MG63 (cell line): ENCODE results near the gene GTPBP3. TPM values are rescaled to one million over a fixed set of nuclear protein-coding genes. Genes with fewer than 3 reads are reported as not detected.

Experiments
- DNase-seq: peaks from one replicate; pipeline ENCODE4 v3.0.0-alpha.2; 2020
- H3K27me3 ChIP-seq: fragments of 250-450 bp; sonication (Bioruptor Pico); 2 replicates; pipeline ENCODE4 v1.5.1; 2020; ENCODE audit warnings: mild to moderate bottlenecking, moderate library complexity
- H3K36me3 ChIP-seq: fragments of 250-450 bp; sonication (Bioruptor Pico); 2 replicates; pipeline ENCODE4 v1.5.1; 2020; ENCODE audit warnings: mild to moderate bottlenecking, moderate library complexity
- H3K4me3 ChIP-seq: fragments of 250-450 bp; sonication (Bioruptor Pico); 2 replicates; pipeline ENCODE4 v1.5.1; 2020; ENCODE audit warnings: mild to moderate bottlenecking, moderate library complexity
- H3K9me3 ChIP-seq: fragments of 250-450 bp; sonication (Bioruptor Pico); 2 replicates; pipeline ENCODE4 v1.5.1; 2020; ENCODE audit warnings: mild to moderate bottlenecking, moderate library complexity
- total RNA-seq: library from RNA; depleted of rRNA; stranded (reverse); fragments of >200 nt; shearing (Covaris generic); gene quantifications from 2 replicates; pipeline ENCODE4 v1.2.3, GENCODE V29; 2014; ENCODE audit warnings: low replicate concordance

GTPBP3 gene
- total RNA-seq, 1 experiment from 2014 or later: 25.7 TPM

- no peak overlapping the region for H3K4me3 ChIP-seq
- peaks cover 17% of the 10 kb centered on the region for H3K36me3 ChIP-seq
- H3K9me3 ChIP-seq: no peaks in the 10 kb centered on the region
- DNase-seq: no peak
- no peaks in the 10 kb centered on the region for H3K27me3 ChIP-seq
These were observed 13.9 kb upstream of the GTPBP3 start for GRCh38 chr19:17323300-17323963.

GRCh38 chr19:17323964-17324332, 13.4 kb upstream of the GTPBP3 start:
- no peak for DNase-seq
- H3K27me3 ChIP-seq: no peaks in the 10 kb centered on the region

DNA sequence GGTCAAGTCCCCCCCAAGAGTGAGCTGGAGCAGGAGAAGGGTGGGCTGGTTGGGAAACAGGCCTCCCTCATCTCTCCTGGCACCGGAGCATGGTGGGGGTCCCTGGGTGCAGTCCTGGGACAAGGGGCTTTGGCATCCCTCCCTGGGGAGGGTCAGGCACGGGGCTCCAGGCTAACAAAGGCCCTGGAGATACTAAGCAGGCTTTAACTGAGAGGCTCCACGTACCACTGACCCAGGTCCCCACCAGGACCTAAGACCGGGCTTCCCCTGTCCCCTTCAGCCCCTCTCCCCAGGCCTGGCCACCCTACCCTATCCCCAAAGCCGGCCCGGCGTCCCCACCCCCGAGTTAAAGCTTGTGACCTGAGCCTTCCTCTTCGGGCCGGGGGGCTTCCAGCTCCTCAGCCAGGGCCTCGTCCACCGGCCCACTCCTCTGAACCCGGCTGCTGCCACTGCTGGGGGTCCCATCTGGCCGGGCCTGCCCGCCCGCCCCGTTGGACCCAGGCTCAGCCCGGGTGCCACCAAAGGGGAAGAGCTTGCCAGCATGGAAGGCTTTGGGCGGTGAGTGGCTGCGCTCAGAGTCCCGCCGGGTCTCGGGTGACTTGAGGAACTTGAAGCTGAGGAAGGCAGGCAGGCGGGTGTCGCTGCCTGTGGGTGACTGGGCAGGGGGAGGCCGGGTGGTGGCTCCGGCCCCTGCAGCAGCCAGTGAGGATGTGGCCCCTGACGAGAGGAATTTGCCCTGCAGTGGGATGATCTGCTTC, 12.8 kb upstream of the GTPBP3 start:
- Histone ChIP-seq H3K27me3 (no peaks in the 10 kb centered on the region), H3K36me3 (peaks cover 17% of the 10 kb centered on the region), H3K4me3 (no peak overlapping the region), H3K9me3 (no peaks in the 10 kb centered on the region)
- no peak for DNase-seq

More at GRCh38 chr19:17323964-17324332, 13.4 kb upstream of the GTPBP3 start:
- no peak overlapping the region for H3K4me3 ChIP-seq
- H3K36me3 ChIP-seq: peaks cover 17% of the 10 kb centered on the region
- no peaks in the 10 kb centered on the region for H3K9me3 ChIP-seq

GRCh38 chr19:17325133-17325532, 12.2 kb upstream of the GTPBP3 start:
- no peaks in the 10 kb centered on the region for H3K27me3 ChIP-seq
- H3K9me3 ChIP-seq: no peaks in the 10 kb centered on the region
- no peak for DNase-seq
- H3K36me3 ChIP-seq: peaks cover 13% of the 10 kb centered on the region
- H3K4me3 ChIP-seq: no peak overlapping the region

- peak; percentile 39 for DNase-seq
- no peaks in the 10 kb centered on the region for H3K27me3 ChIP-seq
- H3K4me3 ChIP-seq: no peak overlapping the region
- H3K9me3 ChIP-seq: no peaks in the 10 kb centered on the region
- peaks cover 6% of the 10 kb centered on the region for H3K36me3 ChIP-seq
These were observed 11.3 kb upstream of the GTPBP3 start for GRCh38 chr19:17325881-17326594.

DNA sequence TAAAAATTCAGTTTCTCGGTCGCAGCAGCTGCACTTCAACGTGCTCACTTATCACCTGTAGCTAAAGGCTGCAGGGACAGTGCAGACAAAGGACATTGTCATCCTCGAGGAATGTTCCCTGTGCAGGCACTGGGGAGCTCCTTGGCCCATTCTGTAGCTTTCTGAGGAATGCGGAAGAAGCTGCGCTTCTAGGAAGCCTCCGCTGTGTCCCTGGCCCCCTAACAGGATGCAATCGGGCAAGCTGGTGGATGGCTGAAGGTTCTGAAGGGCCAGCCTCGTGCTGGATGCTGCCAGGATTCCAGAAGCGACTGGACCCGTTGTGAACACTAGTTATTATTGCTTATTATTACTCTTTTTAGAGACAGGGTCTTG, 10.8 kb upstream of the GTPBP3 start:
- Histone ChIP-seq H3K36me3 (peaks cover 2% of the 10 kb centered on the region), H3K27me3 (no peaks in the 10 kb centered on the region), H3K4me3 (no peak overlapping the region), H3K9me3 (no peaks in the 10 kb centered on the region)
- no peak for DNase-seq

GRCh38 chr19:17327068-17327653, 10.2 kb upstream of the GTPBP3 start:
- Histone ChIP-seq H3K9me3 (no peaks in the 10 kb centered on the region), H3K27me3 (no peaks in the 10 kb centered on the region), H3K36me3 (no peaks in the 10 kb centered on the region; the same call in none of the 2 replicates), H3K4me3 (no peak overlapping the region)
- no peak for DNase-seq

GRCh38 chr19:17327654-17328516, 9.5 kb upstream of the GTPBP3 start:
- Histone ChIP-seq H3K27me3 (no peaks in the 10 kb centered on the region), H3K36me3 (peaks cover 5% of the 10 kb centered on the region), H3K4me3 (no peak overlapping the region), H3K9me3 (peaks cover 2% of the 10 kb centered on the region; the same call in 1 of the 2 replicates)
- DNase-seq: no peak

DNA sequence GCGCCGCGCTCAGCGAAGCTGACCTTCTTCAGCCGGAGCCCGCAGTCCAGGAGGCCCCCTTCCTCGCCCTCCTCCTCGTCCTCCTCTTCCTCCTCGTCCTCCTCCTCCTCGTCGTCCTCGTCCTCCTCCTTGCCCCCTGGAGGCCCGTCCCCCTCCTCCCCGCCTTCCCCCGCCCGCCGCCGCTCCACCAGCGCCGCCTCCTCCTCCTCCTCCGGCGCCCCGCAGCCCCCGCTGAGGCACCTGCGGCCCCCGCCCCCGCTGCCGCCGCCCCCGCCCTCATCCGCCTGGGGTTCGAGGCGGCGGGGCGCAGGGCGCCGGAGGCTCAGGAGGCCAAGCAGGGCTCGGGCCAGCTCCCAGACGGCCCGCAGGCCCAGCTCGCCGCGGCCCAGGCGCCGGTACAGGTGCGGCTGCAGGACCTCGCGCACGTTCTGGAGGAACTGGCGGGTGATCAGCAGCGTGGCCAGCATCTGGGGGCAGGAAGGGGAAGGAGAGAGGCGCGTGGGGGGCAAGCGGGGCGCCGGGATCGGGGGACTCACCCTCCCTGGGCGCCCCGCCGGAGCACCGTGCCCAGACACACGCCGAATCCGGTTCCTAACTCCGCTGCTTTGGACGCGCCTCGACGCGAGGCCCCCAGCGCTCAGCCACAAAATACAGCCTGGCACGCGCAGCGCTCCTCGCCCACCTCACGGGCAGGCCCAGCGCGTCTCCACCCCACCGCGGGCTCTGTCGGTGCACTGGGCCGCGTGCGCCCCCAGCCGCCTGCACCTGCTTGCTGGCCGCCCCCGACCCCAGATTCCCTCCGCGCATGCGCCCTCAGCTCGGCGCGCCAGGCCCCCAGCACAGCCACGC, 8.6 kb upstream of the GTPBP3 start:
- no peak for DNase-seq
- Histone ChIP-seq H3K27me3 (no peaks in the 10 kb centered on the region), H3K36me3 (peaks cover 8% of the 10 kb centered on the region), H3K4me3 (no peak overlapping the region), H3K9me3 (peaks cover 2% of the 10 kb centered on the region; the same call in 1 of the 2 replicates)

GRCh38 chr19:17329366-17330261, 7.7 kb upstream of the GTPBP3 start:
- H3K27me3 ChIP-seq: no peaks in the 10 kb centered on the region
- H3K9me3 ChIP-seq: peaks cover 2% of the 10 kb centered on the region; the same call in 1 of the 2 replicates
- DNase-seq: no peak
- H3K4me3 ChIP-seq: no peak overlapping the region
- H3K36me3 ChIP-seq: peaks cover 8% of the 10 kb centered on the region

- H3K4me3 ChIP-seq: no peak overlapping the region
- no peak for DNase-seq
- peaks cover 2% of the 10 kb centered on the region; the same call in 1 of the 2 replicates for H3K9me3 ChIP-seq
- no peaks in the 10 kb centered on the region for H3K27me3 ChIP-seq
- peaks cover 8% of the 10 kb centered on the region for H3K36me3 ChIP-seq
These were observed 6.9 kb upstream of the GTPBP3 start for GRCh38 chr19:17330262-17331044.

DNA sequence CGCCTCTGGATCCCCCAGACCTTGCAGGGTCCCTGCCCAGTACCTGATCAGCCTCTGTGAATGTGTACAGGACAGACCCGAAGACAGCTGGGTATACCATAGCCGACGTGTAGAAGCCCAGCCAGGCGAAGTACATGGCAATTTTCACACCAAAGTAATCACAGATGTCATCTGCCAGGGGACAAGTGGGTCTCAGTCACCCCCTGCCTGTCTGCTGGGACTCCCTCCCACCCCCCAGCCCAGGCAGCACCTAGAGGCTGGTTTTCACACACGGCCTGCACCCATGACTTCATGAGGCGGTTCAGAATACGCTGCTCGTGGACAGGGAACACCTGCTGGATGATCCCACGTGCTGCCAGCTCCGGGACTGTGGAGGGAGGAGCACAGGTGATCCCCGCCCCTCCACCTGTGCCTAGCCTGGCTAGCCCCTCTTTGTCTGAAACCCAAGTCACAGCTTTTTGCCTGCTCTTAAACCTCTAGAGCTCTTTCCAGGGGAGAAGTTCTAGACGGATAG, 6.3 kb upstream of the GTPBP3 start:
- Histone ChIP-seq H3K9me3 (peaks cover 2% of the 10 kb centered on the region; the same call in 1 of the 2 replicates), H3K36me3 (peaks cover 8% of the 10 kb centered on the region), H3K27me3 (no peaks in the 10 kb centered on the region), H3K4me3 (no peak overlapping the region)
- no peak for DNase-seq

DNA sequence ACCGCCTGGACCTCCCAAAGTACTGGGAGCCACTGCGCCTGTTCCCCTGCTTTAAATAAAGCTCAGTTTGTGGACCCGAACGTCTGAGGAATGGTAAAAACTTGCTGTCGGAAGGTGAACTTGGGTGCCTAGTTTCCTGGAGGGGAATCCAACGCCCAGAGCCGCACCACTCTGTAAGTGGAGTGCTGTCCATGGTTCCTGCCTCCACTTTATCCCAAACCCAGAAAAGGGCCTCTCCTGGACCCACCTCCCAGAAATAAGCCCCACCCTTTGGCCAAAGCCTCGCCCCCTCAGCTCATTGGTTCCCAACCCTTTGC, 5.0 kb upstream of the GTPBP3 start:
- H3K9me3 ChIP-seq: peaks cover 2% of the 10 kb centered on the region; the same call in 1 of the 2 replicates
- DNase-seq: no peak
- H3K36me3 ChIP-seq: peaks cover 8% of the 10 kb centered on the region
- no peak overlapping the region for H3K4me3 ChIP-seq
- H3K27me3 ChIP-seq: no peaks in the 10 kb centered on the region
